GM18519 (cell line): Measurements from ENCODE around the gene PTPN4.
"Not testable (repeated sequence)": the region's sequence is repeated elsewhere in the genome, so short reads cannot be mapped to it uniquely, and the experiment has no call there.

ENCODE experiments used
- ATAC-seq: cut with Tn5 transposase; IDR thresholded peaks from one replicate; pipeline ENCODE4 v1.9.1; 2021; ENCODE audit warnings: mild to moderate bottlenecking, moderate library complexity; ENCODE audit not compliant: unreplicated experiment, low FRiP score

Gene PTPN4

GRCh38 chr2:119795309-119796303, 35.9 kb downstream of the PTPN4 start:
- ATAC-seq: no peak

- no peak for ATAC-seq
Measured at GRCh38 chr2:119800376-119800902, 40.7 kb downstream of the PTPN4 start.

GRCh38 chr2:119801040-119801439, 41.3 kb downstream of the PTPN4 start:
- no peak for ATAC-seq

GRCh38 chr2:119801989-119802388, 42.3 kb downstream of the PTPN4 start:
- not testable (repeated sequence) for ATAC-seq

- no peak for ATAC-seq
Measured at GRCh38 chr2:119803101-119803500, 43.4 kb downstream of the PTPN4 start.

- not testable (repeated sequence) for ATAC-seq
Measured at GRCh38 chr2:119804409-119804808, 44.7 kb downstream of the PTPN4 start.

- ATAC-seq: no peak
Measured at GRCh38 chr2:119808516-119809147, 48.9 kb downstream of the PTPN4 start.

- ATAC-seq: no peak
Measured at GRCh38 chr2:119809339-119810048, 49.8 kb downstream of the PTPN4 start.

GRCh38 chr2:119810049-119810630, 50.4 kb downstream of the PTPN4 start:
- no peak for ATAC-seq

GRCh38 chr2:119814216-119814615, 54.5 kb downstream of the PTPN4 start:
- ATAC-seq: no peak

- no peak for ATAC-seq
Measured at GRCh38 chr2:119818792-119819191, 59.1 kb downstream of the PTPN4 start.

GRCh38 chr2:119819846-119820245, 60.1 kb downstream of the PTPN4 start:
- no peak for ATAC-seq

GRCh38 chr2:119820275-119820674, 60.6 kb downstream of the PTPN4 start:
- ATAC-seq: no peak

GRCh38 chr2:119821266-119821665, 61.5 kb downstream of the PTPN4 start:
- no peak for ATAC-seq

- ATAC-seq: no peak
Measured at GRCh38 chr2:119823734-119824334, 64.1 kb downstream of the PTPN4 start.

GRCh38 chr2:119826370-119826961, 66.7 kb downstream of the PTPN4 start:
- no peak for ATAC-seq

GRCh38 chr2:119827866-119828507, 68.3 kb downstream of the PTPN4 start:
- no peak for ATAC-seq

GRCh38 chr2:119836455-119837142, 76.9 kb downstream of the PTPN4 start:
- ATAC-seq: no peak

- no peak for ATAC-seq
Measured at GRCh38 chr2:119837350-119837749, 77.6 kb downstream of the PTPN4 start.
